Astrocyte (in vitro differentiated cells and primary cell): ENCODE data around the gene GPRIN1. TPM values are rescaled to one million over a fixed set of nuclear protein-coding genes. Genes with fewer than 3 reads are reported as not detected.

ENCODE experiments used
- DNase-seq: peaks from one replicate; pipeline ENCODE4 v3.0.0-alpha.2; 2010; ENCODE audit warnings: low read depth
- FAIRE-seq: peaks from 2 replicates; lab custom pipeline; 2011; peaks lifted over from hg19 to GRCh38; lab: Jason Lieb, UNC
- H2AFZ ChIP-seq: 2 replicates; pipeline ENCODE4 v1.6.0; 2012; ENCODE audit warnings: low read depth, low read length, inconsistent platforms
- H3K27ac ChIP-seq: 2 replicates; pipeline ENCODE4 v1.5.1; 2011; ENCODE audit warnings: low read depth, low read length, inconsistent platforms
- H3K27me3 ChIP-seq: 2 replicates; pipeline ENCODE4 v1.6.0; 2011; ENCODE audit warnings: low read length, inconsistent platforms; ENCODE audit not compliant: insufficient read depth
- H3K36me3 ChIP-seq: 2 replicates; pipeline ENCODE4 v1.5.1; 2011; ENCODE audit warnings: low read length, inconsistent platforms; ENCODE audit not compliant: insufficient read depth
- H3K4me1 ChIP-seq: 2 replicates; pipeline ENCODE4 v1.5.1; 2011; ENCODE audit warnings: low read length, inconsistent platforms; ENCODE audit not compliant: insufficient read depth
- H3K4me2 ChIP-seq: 2 replicates; pipeline ENCODE4 v1.6.0; 2012; ENCODE audit warnings: low read length, inconsistent platforms
- H3K4me3 ChIP-seq: 2 replicates; pipeline ENCODE4 v1.5.1; 2011; ENCODE audit warnings: low read depth, mild to moderate bottlenecking, low read length, inconsistent platforms; ENCODE audit not compliant: insufficient read depth
- H3K79me2 ChIP-seq: 2 replicates; pipeline ENCODE4 v1.6.0; 2012; ENCODE audit warnings: mild to moderate bottlenecking, low read length, inconsistent platforms; ENCODE audit not compliant: insufficient read depth
- H3K9ac ChIP-seq: 2 replicates; pipeline ENCODE4 v1.6.0; 2012; ENCODE audit warnings: mild to moderate bottlenecking, low read length, inconsistent platforms
- H3K9me3 ChIP-seq: 2 replicates; pipeline ENCODE4 v1.5.1; 2012; ENCODE audit warnings: low read depth, mild to moderate bottlenecking, low read length, inconsistent platforms; ENCODE audit not compliant: insufficient read depth
- H4K20me1 ChIP-seq: 2 replicates; pipeline ENCODE4 v1.6.0; 2012; ENCODE audit warnings: low read length, inconsistent platforms; ENCODE audit not compliant: insufficient read depth
- H3K27ac Mint-ChIP-seq: one replicate; pipeline ENCODE4 v1.8.0; 2021; ENCODE audit warnings: mild to moderate bottlenecking, mixed read lengths; ENCODE audit not compliant: unreplicated experiment
- H3K27me3 Mint-ChIP-seq: one replicate; pipeline ENCODE4 v1.8.0; 2021; ENCODE audit warnings: low read depth, mixed read lengths; ENCODE audit not compliant: unreplicated experiment
- H3K36me3 Mint-ChIP-seq: one replicate; pipeline ENCODE4 v1.8.0; 2021; ENCODE audit warnings: low read depth, mixed read lengths; ENCODE audit not compliant: unreplicated experiment
- H3K4me1 Mint-ChIP-seq: one replicate; pipeline ENCODE4 v1.8.0; 2021; ENCODE audit warnings: low read depth, mixed read lengths; ENCODE audit not compliant: unreplicated experiment
- H3K4me3 Mint-ChIP-seq: one replicate; pipeline ENCODE4 v1.8.0; 2021; ENCODE audit warnings: mild to moderate bottlenecking, moderate library complexity, mixed read lengths; ENCODE audit not compliant: unreplicated experiment
- H3K9me3 Mint-ChIP-seq: one replicate; pipeline ENCODE4 v1.8.0; 2021; ENCODE audit warnings: mild to moderate bottlenecking, mixed read lengths; ENCODE audit not compliant: unreplicated experiment
- CTCF ChIP-seq: IDR thresholded peaks from 2 replicates; pipeline ENCODE4 v1.5.1; 2011; ENCODE audit warnings: low read depth, mild to moderate bottlenecking, inconsistent platforms, low read length, moderate library complexity; ENCODE audit not compliant: insufficient read depth
- EZH2 ChIP-seq: IDR thresholded peaks from 2 replicates; pipeline ENCODE4 v1.6.1; 2012; ENCODE audit warnings: mild to moderate bottlenecking, low read length, inconsistent platforms; ENCODE audit not compliant: insufficient read depth
- total RNA-seq: library from RNA; stranded (reverse); gene quantifications from 2 replicates; pipeline ENCODE4 v1.2.1, GENCODE V29; 2021

Gene GPRIN1
- total RNA-seq, 1 donor from 2014 or later: 6.8 TPM

DNA sequence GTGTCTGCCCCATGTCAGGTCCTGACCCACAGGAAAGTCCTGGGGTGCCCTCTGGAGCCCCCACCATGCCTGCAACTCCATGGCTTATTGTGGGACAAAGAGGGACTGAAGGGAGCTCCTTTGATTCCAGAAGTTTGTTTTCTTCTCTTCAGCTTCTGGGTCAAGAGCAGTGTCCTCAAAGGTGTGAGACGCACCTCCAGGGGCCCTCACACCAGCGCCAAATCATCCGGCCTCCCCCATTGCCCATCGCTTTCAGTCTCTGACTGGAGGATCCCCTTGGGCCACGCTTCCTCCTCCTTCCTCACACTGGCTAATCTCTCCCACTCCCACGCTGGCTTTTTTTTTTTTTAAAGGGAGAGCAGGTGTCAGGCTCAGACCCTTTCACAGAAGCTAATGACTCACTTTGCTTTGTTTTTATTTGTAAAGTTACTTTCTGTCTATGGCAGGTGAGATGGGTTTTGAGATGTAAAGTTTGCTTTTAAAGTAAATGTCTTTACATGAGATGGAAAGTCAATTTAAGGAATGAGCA lies 44.1 kb downstream of the GPRIN1 start:
- no peaks in the 10 kb centered on the region for H3K9me3 Mint-ChIP-seq
- no peak for FAIRE-seq

GRCh38 chr5:176564002-176564401 lies 46.0 kb downstream of the GPRIN1 start:
- Mint-ChIP-seq H3K27me3 (peaks cover 7% of the 10 kb centered on the region), H3K9me3 (peaks cover 2% of the 10 kb centered on the region), H3K4me1 (peaks cover 12% of the 10 kb centered on the region), H3K4me3 (no peak overlapping the region), H3K27ac (peak overlapping the region; percentile 77), H3K36me3 (no peaks in the 10 kb centered on the region)
- Histone ChIP-seq H3K9me3 (no peaks in the 10 kb centered on the region), H3K27me3 (no peaks in the 10 kb centered on the region), H3K4me1 (no peaks in the 10 kb centered on the region), H3K36me3 (no peaks in the 10 kb centered on the region), H3K27ac (no peak overlapping the region), H3K79me2 (no peaks in the 10 kb centered on the region), H2AFZ (no peak overlapping the region), H4K20me1 (no peaks in the 10 kb centered on the region), H3K4me3 (no peak overlapping the region), H3K4me2 (no peak overlapping the region), H3K9ac (no peak overlapping the region)
- FAIRE-seq (no peak), DNase-seq (no peak)
- TF ChIP-seq CTCF (no peak), EZH2 (no peak)

More for the DNA sequence above, 44.1 kb downstream of the GPRIN1 start:
- peaks cover 12% of the 10 kb centered on the region for H3K4me1 Mint-ChIP-seq
- no peaks in the 10 kb centered on the region for H3K27me3 ChIP-seq
- H3K79me2 ChIP-seq: no peaks in the 10 kb centered on the region
- no peak overlapping the region for H3K4me2 ChIP-seq
- H2AFZ ChIP-seq: no peak overlapping the region
- H3K4me3 ChIP-seq: no peak overlapping the region
- H3K9ac ChIP-seq: no peak overlapping the region
- DNase-seq: no peak
- H3K27me3 Mint-ChIP-seq: peaks cover 7% of the 10 kb centered on the region
- no peak overlapping the region for H3K4me3 Mint-ChIP-seq
- H3K36me3 Mint-ChIP-seq: no peaks in the 10 kb centered on the region
- H3K9me3 ChIP-seq: no peaks in the 10 kb centered on the region
- H3K4me1 ChIP-seq: no peaks in the 10 kb centered on the region
- no peak overlapping the region for H3K27ac ChIP-seq
- H4K20me1 ChIP-seq: no peaks in the 10 kb centered on the region
- TF ChIP-seq EZH2: no peak
- no peak for TF ChIP-seq CTCF
- no peaks in the 10 kb centered on the region for H3K36me3 ChIP-seq
- peak overlapping the region; percentile 4 for H3K27ac Mint-ChIP-seq

- H3K4me2 ChIP-seq: no peak overlapping the region
- Mint-ChIP-seq H3K4me3 (no peak overlapping the region), H3K36me3 (no peaks in the 10 kb centered on the region), H3K27me3 (peaks cover 7% of the 10 kb centered on the region), H3K9me3 (peaks cover 7% of the 10 kb centered on the region), H3K4me1 (peaks cover 12% of the 10 kb centered on the region), H3K27ac (no peak overlapping the region)
- H3K4me1 ChIP-seq: no peaks in the 10 kb centered on the region
- DNase-seq: no peak
- H2AFZ ChIP-seq: no peak overlapping the region
- no peaks in the 10 kb centered on the region for H3K9me3 ChIP-seq
- no peak overlapping the region for H3K27ac ChIP-seq
- H3K27me3 ChIP-seq: no peaks in the 10 kb centered on the region
- no peak for FAIRE-seq
- H3K4me3 ChIP-seq: no peak overlapping the region
- H3K79me2 ChIP-seq: no peaks in the 10 kb centered on the region
- no peaks in the 10 kb centered on the region for H3K36me3 ChIP-seq
- no peak overlapping the region for H3K9ac ChIP-seq
- TF ChIP-seq CTCF (no peak), EZH2 (no peak)
- no peaks in the 10 kb centered on the region for H4K20me1 ChIP-seq
These were observed 47.8 kb downstream of the GPRIN1 start for GRCh38 chr5:176562189-176562588.
